ENCODE measurements around the gene HAS3. TPM values are rescaled to one million over a fixed set of nuclear protein-coding genes. Genes with fewer than 3 reads are reported as not detected.
A peak's percentile ranks its signal among the peaks of the same experiment; 100 is the strongest.
"Not testable (repeated sequence)": the region's sequence is repeated elsewhere in the genome, so short reads cannot be mapped to it uniquely, and the experiment has no call there.

The HAS3 gene
- polyA plus RNA-seq, 3 donors: 2.9 to 4.1 (median 3.1) TPM

DNA sequence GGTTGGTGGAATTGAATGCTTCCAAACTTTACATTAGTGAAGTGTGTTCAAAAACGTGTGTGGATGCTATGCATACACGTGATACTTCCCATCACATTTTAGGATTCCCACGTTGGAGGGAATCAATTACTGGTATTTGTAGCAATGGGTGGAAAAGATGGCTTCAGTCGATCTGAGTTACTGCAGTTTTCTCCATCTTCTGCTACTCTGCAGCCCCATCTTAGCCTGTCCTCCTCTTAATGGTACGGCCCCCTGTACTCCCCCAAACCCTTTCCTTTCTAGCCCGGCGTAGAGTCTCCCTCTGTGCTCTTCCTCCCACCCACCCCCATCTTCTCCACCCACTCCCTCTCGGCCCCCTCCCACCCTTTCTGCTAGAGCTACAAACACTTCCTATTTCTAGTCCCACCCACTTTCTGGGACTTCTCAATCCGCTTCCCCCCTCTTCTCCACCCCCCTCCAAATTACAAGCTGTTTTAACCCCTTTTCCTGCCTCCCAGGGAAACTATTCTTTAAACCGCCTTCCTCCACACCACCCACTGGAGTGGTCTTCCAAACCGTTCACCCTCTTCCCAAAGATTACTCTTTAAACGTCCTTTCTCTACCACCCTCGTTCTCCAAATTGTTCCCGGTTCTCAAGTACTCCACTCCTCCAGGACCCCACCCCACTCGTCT is 25.9 kb downstream of the HAS3 start:
- peak in 3 of 11 donors; percentile 39 to 61 (median 46) for DNase-seq (ENCODE audit: extremely low read depth in 1 of 11, low read depth in 9 of 11, low spot score in 4 of 11)

DNA sequence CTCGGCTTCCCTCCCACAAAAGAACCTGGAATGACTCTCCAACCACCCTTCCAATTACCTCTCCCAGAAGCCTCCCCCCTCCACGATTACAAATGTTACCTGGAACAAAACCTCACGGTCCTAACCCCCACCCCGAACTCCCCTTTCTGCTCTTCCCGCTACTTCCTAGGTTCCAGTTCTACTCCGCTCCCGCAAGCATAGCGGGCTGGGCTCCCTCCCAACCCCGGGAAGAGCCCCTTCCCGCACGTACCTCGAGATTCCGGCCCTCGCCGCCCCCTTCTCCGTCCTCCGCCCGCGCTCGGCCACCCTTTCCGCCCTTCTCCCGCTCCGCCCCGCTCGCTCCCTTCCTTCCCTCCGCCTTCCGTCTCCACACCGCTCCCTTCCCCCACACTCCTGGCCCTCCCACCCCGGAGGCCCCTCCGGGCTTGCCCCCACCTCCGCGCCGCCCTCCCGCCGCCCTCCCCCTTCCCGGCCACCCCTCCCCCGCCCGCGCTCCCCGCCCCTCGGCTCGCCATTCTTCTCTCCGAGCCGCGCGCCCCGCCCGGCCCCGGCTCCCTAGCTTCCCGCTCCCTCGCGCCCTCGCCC is 26.5 kb downstream of the HAS3 start:
- peak; percentile 42 to 83 (median 73) for DNase-seq (ENCODE audit: extremely low read depth in 1 of 11, low read depth in 9 of 11, low spot score in 4 of 11)

DNA sequence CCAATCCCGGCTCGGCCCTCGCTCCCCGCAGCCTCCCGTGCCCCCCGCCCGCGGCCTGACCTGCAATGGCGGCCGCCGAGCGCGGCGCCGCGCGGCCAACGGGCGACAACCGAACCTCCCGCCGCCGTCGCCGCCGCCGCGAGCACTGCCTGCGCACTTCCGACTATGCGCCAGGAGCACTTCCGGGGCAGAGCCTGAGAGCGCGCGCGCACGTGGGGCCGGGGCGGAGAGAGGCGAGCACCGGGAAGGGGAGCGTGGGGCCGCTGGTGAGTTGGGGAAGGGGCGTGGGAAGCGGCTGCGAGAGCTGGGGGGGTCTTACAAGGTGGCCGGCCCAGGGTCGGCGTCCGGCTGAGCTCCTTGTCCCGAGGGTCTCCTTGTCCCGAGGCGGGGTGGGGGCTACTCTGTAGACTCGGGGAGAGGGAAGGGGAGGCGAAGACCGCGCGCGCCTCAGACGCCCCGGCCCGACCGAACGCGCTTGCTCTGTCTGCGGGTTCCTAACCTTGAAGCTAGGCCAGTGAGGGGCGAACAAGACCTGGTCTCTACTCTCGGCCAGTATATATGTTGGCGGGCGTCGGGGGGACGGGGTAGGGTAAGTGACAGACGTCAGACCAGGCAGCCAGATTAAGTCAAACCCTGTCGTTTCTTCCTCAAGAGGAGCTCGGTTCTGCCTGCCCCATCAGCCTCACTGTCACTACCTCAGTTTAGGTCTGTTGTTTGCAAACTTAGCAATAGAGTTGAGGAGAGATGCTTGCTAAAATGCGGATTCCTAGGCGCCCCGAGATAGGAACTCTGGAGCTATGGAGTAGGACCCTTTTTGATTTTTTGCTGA is 27.2 kb downstream of the HAS3 start, which contains the start of the genes CHTF8 and UTP4:
TSS of gene CHTF8 (minus strand) at position 165 of the 829 bp plus-strand sequence. CDS start 11,130 bp downstream, outside the sequence.
TSS of gene UTP4 (plus strand) at position 226 of the 829 bp plus-strand sequence. CDS start 811 bp downstream, outside the sequence.
- DNase-seq (ENCODE audit: extremely low read depth in 1 of 11, low read depth in 9 of 11, low spot score in 4 of 11): peak in 10 of 11 donors; percentile 51 to 86 (median 73)

DNA sequence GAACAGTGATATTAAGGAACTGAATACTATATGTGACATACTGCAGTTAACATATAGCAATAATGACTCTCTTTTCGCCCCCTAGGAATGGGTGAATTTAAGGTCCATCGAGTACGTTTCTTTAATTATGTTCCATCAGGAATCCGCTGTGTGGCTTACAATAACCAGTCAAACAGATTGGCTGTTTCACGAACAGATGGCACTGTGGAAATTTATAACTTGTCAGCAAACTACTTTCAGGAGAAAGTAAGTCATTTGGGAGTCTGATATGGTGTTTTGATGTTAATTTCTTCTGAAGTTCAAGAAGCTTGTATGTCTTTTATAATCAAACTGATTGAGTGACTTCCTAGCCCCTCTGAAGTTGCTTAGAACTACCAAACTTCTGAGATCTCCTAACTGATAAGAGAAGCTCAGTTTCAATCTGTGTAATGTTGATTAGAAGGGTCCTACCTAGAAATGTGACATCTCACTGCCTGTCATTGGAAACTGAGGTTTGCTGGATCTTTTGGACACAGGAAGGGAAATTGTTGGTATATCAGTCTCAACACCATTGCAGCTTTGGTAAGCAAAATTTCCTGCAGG is 28.0 kb downstream of the HAS3 start:
- DNase-seq (ENCODE audit: extremely low read depth in 1 of 11, low read depth in 9 of 11, low spot score in 4 of 11): no peak

DNA sequence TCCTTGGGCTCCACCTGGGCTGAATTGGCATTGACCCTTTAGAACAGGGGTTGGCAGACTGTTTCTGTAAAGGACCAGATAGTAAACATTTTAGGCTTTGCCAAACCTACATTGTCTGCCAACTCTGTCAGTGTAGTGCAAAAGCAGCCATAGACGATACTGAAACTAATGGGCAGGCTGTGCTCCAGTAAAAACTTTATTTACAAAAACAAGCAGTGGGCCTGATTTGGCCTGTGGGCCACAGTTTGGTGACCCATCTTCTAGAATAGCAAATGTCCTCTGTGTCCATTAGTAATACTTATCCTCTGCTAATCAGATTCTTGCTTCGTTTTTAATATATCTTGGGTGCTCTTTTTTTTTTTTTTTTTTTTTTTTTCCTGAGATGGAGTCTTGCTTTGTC is 33.2 kb downstream of the HAS3 start:
- no peak for DNase-seq (ENCODE audit: extremely low read depth in 1 of 11, low read depth in 9 of 11, low spot score in 4 of 11)

DNA sequence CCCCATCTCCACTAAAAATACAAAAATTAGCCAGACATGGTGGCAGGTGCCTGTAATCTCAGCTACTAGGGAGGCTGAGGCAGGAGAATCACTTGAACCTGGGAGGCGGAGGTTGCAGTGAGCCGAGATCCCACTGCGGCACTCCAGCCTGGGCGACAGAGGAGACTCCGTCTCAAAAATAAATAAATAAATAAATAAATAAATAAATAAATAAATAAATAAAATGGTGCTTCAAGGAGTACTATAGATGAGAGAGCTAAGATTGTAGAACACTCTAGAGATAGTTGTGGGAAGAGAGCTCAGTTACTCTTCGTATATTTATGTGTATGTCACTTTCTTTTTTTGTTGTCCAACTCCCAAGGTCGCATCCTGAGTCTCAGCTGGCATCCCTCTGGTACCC is 34.0 kb downstream of the HAS3 start:
- not testable (repeated sequence) for DNase-seq (ENCODE audit: extremely low read depth in 1 of 11, low read depth in 9 of 11, low spot score in 4 of 11)

DNA sequence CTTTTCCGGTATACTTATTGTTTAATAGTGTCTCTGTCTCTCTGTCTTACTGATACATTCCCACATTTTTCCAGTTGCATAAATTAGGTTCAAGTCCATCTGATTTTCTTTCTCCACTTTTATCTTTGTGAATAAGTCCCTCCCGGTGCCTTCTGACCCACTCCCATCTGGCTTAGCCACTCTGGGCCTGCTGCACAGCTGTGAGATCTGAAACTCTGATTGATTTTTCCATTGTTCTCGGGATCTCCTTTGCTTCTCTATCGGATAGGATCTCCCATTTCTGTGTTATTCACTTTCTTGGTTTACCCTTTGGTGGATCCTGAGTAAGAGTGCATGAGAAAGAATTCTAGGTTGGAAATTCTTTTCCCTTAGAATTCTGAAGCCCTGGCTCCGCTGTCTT is 35.6 kb downstream of the HAS3 start:
- DNase-seq (ENCODE audit: extremely low read depth in 1 of 11, low read depth in 9 of 11, low spot score in 4 of 11): no peak

DNA sequence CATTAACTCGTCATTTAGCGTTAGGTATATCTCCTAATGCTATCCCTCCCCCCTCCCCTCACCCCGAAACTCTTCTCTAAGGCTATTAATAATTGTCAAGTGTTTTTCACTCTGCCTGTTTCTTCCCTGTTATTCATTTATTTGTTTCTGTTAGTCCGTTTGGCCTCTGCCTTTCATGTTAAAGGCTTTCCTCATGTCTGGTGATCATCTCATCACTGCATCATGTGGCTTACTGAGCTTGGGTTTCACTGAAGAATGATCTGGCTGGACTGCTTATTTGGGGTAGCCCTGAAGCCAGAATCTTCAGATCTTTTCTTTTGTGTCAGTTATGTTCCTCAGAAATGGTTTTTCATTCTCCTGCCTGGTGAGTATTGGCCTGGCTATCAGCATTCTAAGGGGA is 36.5 kb downstream of the HAS3 start:
- no peak for DNase-seq (ENCODE audit: extremely low read depth in 1 of 11, low read depth in 9 of 11, low spot score in 4 of 11)

DNA sequence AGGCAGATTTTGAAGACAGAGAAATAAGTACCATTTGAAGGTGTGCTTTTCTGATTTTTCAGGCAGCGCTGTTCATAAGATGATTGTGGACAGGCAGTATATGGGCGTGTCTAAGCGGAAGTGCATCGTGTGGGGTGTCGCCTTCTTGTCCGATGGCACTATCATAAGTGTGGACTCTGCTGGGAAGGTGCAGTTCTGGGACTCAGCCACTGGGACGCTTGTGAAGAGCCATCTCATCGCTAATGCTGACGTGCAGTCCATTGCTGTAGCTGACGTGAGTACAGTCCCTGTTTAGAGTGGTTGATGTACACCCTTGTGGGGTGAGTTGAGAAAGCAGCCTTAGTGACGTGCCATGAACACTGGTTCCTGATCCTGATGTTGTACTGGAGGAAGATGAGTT is 37.7 kb downstream of the HAS3 start:
- DNase-seq (ENCODE audit: extremely low read depth in 1 of 11, low read depth in 9 of 11, low spot score in 4 of 11): no peak

DNA sequence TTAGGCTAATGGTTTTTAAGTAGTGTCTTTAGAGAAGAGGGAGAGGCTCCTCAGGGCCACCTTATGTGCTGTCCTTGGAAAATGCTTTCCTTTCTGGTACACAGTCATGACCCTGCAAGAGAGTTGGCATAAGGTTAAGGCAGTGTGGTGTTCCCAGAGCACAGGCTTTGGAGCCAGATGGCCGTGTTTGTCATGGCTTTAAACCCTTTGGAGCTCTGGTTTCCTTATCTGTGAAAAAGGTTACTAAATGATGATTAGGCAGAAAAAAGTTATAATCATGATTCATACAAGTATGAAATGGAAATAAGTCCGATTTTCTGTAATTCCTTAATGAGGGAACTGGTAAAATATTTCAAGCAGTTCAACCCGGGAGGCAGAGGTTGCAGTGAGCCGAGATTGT is 40.2 kb downstream of the HAS3 start:
- no peak for DNase-seq (ENCODE audit: extremely low read depth in 1 of 11, low read depth in 9 of 11, low spot score in 4 of 11)

DNA sequence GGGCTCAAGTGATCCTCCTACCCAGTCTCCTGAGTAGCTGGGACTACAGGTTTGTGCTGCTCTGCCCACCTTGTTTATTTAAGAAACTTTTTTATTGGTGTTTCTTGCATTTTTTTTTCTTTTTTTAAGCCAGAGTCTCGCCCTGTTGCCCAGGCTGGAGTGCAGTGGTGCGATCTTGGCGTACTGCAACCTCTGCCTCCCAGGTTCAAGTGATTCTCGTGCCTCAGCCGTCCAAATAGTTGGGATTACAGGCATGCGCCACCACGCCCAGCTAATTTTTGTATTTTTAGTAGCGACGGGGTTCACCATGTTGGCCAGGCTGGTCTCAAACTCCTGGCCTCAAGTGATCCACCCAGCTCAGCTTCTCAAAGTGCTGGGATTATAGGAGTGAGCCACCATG is 44.2 kb downstream of the HAS3 start:
- DNase-seq (ENCODE audit: extremely low read depth in 1 of 11, low read depth in 9 of 11, low spot score in 4 of 11): not testable (repeated sequence)

DNA sequence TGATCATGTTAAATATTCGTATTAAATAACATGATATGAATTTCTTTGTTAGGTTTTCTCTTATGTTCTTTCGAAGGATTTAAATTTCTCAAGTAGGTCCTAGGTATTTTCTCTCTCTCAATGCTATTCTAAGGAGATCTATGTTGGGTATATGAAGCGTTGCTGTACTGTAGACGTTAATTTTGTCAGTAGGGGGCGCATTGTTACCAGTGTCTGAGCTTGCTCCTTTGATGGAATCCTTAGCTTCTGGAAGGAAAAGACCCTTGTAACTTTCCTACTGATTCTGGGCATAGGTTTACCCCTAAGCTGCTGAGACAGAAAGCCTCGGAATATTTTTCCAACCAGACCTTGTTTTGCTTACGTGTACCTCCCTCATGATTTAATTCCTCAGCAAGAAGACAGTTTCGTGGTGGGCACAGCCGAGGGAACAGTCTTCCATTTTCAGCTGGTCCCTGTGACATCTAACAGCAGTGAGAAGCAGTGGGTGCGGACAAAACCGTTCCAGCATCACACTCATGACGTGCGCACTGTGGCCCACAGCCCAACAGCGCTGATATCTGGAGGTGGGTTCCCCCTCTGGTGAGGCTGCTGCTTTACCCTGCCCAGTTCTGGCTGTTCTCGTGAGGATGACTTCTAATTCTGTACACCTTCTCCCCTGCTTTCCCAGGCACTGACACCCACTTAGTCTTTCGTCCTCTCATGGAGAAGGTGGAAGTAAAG is 44.9 kb downstream of the HAS3 start:
- peak; percentile 65 to 85 (median 72) for DNase-seq (ENCODE audit: extremely low read depth in 1 of 11, low read depth in 9 of 11, low spot score in 4 of 11)

DNA sequence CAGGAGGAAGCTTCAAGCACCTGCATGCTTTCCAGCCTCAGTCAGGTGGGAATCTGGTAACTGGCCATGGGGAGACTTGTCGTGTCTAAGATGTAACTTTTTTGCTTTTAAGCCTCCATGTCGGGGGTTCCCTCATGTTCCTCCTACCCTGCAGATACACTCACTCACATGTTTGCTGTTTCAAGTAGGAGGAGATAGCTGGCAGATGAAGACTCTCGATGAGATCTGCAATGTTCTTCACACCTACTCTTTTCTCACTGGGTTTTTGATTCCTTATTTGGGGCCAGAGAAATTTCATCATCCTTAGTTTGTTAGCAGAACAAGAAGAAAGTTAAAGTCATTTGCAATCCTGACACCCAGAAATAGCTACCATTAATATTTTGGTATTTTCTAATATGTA is 51.7 kb downstream of the HAS3 start:
- no peak for DNase-seq (ENCODE audit: extremely low read depth in 1 of 11, low read depth in 9 of 11, low spot score in 4 of 11)

DNA sequence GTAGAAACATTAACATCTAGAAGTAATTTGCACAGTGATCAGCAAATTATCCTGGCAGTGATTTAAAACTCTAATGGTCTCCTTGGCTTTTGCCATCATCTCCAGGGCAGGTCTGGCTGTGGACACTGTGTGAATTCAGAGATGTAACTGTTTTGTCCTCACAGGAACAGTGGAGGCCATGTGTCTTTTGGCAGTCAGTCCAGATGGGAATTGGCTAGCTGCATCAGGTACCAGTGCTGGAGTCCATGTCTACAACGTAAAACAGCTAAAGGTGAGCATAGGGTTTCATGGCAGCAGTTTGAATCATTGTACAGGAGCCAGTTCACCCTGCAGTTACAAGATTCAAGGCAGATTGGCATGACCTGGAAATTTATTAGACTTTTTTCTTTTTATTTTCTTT is 54.7 kb downstream of the HAS3 start:
- no peak for DNase-seq (ENCODE audit: extremely low read depth in 1 of 11, low read depth in 9 of 11, low spot score in 4 of 11)

DNA sequence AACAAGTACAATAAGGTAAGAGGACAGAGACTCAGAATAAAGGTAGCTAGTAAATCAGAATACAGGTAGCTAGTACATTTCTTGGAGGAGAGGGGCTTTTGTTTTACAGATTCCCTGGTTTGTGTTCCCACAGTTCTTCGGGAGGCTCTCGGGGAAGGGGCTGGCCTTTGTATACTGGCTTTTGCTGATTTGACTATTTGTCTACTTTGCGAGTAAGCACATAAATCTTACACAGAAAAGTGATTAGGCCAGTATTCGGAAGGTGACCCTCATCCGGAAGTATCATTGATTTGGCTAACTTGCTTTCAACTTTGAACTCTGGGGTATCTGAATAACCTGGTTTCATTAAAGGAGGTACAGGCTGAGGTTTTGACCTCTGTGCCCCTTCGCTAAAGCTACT is 60.1 kb downstream of the HAS3 start:
- no peak for DNase-seq (ENCODE audit: extremely low read depth in 1 of 11, low read depth in 9 of 11, low spot score in 4 of 11)

DNA sequence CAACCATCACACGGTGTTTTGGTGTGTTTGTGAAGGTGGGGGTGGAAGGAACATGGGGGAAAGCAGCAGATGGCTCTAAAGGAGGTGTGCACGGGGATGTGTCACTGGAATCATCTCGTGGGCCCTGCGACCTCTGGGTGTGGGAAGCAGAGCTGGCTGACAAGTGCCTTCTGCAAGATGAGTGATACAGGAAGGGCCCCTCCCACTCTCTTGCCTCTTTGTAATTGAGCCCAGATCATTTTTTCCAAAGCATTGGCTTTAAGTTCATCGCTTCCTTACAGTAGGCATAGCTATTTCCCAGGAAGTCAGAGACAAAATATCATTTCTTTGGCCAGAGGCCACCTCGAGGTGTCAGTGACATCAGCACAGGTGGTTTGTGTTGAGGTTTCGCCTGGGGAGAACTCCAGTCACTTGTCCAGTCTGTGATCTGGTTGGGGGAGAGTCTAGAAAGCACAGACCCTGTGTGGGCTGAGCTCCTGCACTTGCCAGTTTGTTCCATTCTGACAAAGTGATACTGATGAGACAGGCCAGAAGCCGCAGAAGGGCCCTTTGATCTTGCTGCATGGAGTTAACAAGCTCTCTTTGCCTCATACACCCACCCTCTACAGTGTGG is 60.9 kb downstream of the HAS3 start:
- DNase-seq (ENCODE audit: extremely low read depth in 1 of 11, low read depth in 9 of 11, low spot score in 4 of 11): no peak

DNA sequence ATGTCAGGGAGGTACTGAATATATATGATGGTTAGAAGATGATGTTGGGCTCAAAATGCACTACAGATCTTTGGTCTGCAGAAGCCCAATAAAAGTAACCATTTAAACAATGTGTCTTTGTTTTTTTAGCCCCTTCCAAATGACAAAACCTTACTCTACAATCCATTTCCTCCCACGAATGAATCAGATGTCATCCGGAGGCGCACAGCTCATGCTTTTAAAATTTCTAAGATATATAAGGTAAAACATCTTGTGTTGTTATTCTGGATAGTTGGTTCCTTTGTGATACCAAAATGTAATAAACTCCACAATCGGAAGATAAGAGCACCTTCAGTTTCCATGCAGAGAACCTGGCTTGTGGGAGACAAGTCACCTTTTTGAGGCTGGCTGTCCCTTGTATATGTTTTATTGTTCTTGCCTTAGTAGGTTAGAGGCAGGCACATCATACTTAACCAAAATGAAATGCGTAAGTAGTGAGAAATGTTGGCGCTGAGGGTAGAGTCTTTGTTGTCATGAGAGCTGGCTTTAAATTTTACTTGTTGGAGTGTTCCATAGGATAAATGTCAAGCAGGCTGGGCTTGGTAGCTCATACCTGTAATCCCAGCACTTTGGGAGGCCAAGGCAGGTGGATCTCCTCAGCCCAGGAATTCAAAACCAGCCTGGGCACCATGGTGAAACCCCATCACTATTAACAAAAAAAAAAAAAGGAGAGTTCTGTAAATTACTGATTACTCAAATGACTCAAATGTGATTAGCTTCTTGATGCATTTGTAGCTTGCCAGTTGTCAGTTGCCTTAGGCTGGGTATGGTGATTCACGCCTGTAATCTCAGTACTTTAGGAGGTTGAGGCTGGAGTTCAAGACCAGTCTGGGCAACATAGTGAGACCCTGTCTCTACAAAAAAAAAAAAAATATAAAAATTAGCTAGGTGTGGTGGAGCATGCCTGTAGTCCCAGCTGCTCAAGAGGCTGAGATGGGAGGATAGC is 61.8 kb downstream of the HAS3 start:
- DNase-seq (ENCODE audit: extremely low read depth in 1 of 11, low read depth in 9 of 11, low spot score in 4 of 11): no peak

All from renal cortex interstitium (tissue), 11 donors.